K562 (cell line): ENCODE data around the gene HERC5. TPM values are rescaled to one million over a fixed set of nuclear protein-coding genes. Genes with fewer than 3 reads are reported as not detected.

ENCODE experiments used
- ARHGAP35 ChIP-seq: fragments of 450-650 bp; IDR thresholded peaks from 2 replicates; pipeline ENCODE4 v1.6.1; 2018; ENCODE audit not compliant: partially characterized antibody
- BRCA1 ChIP-seq, 2 experiments: fragments of 450-650 bp in 1 of 2; sonication (generic) in 1 of 2; formaldehyde crosslinking in 1 of 2; IDR thresholded peaks; 2 replicates each; pipeline versions ENCODE4 v1.5.0 to v1.6.1; 2017 to 2020; ENCODE audit warnings: mild to moderate bottlenecking in 1 of 2, missing genetic modification reagents in 1 of 2
- CBX5 ChIP-seq: IDR thresholded peaks from 2 replicates; pipeline ENCODE4 v1.6.1; 2014; ENCODE audit warnings: low read depth, borderline replicate concordance
- CTBP1 ChIP-seq: fragments of 450-650 bp; IDR thresholded peaks from 2 replicates; pipeline ENCODE4 v1.6.1; 2016; ENCODE audit warnings: borderline replicate concordance
- FOSL1 ChIP-seq: fragments of 200-800 bp; sonication (Bioruptor generic); conservative IDR thresholded peaks from 2 replicates; pipeline ENCODE4 v1.6.1; 2016; ENCODE audit warnings: missing genetic modification characterization, missing compliant biosample characterization
- GTF2E2 ChIP-seq: fragments of 200-800 bp; sonication (Bioruptor generic); IDR thresholded peaks from 2 replicates; pipeline ENCODE4 v1.6.1; 2016; ENCODE audit warnings: missing genetic modification characterization, missing compliant biosample characterization
- HDAC3 ChIP-seq: fragments of 450-650 bp; IDR thresholded peaks from 2 replicates; pipeline ENCODE4 v1.6.1; 2018; ENCODE audit warnings: borderline replicate concordance, mild to moderate bottlenecking, moderate library complexity; ENCODE audit not compliant: partially characterized antibody
- HDAC8 ChIP-seq: fragments of 450-650 bp; IDR thresholded peaks from 2 replicates; pipeline ENCODE4 v1.6.1; 2016; ENCODE audit warnings: mild to moderate bottlenecking, missing genetic modification characterization, moderate library complexity, missing compliant biosample characterization
- KLF1 ChIP-seq: fragments of 450-650 bp; IDR thresholded peaks from 2 replicates; pipeline ENCODE4 v1.6.1; 2016; ENCODE audit warnings: missing genetic modification characterization, missing compliant biosample characterization
- LEF1 ChIP-seq: fragments of 450-650 bp; IDR thresholded peaks from 2 replicates; pipeline ENCODE4 v1.6.1; 2016; ENCODE audit warnings: mild to moderate bottlenecking
- NR4A1 ChIP-seq, 2 experiments: fragments of 250-450 bp in 1 of 2; fragments of 450-650 bp in 1 of 2; sonication (Bioruptor Pico) in 1 of 2; IDR thresholded peaks; 2 replicates each; pipeline versions ENCODE4 v1.4.0 to v1.6.1; 2016 to 2020; ENCODE audit warnings: mild to moderate bottlenecking in 2 of 2, missing compliant biosample characterization in 1 of 2, missing genetic modification characterization in 1 of 2, moderate library complexity in 1 of 2
- PHF8 ChIP-seq: fragments of 200-600 bp; sonication (generic); IDR thresholded peaks from 2 replicates; pipeline ENCODE4 v1.6.1; 2012; ENCODE audit warnings: mixed run types, mild to moderate bottlenecking, inconsistent platforms, low read length, moderate library complexity, borderline replicate concordance
- RHOXF2B ChIP-seq: fragments of 250-450 bp; sonication (Bioruptor Pico); conservative IDR thresholded peaks from 2 replicates; pipeline ENCODE4 v1.5.1; 2021
- TAF15 ChIP-seq: fragments of 200-400 bp; formaldehyde crosslinking; IDR thresholded peaks from 2 replicates; pipeline ENCODE4 v1.6.1; 2017; ENCODE audit warnings: mild to moderate bottlenecking, low read depth, low read length, moderate library complexity
- TAF7 ChIP-seq: fragments of 450-650 bp; IDR thresholded peaks from 2 replicates; pipeline ENCODE4 v1.6.1; 2016; ENCODE audit warnings: missing genetic modification characterization, missing compliant biosample characterization
- TEAD1 ChIP-seq, 2 experiments: fragments of 450-650 bp in 1 of 2; sonication (generic) in 1 of 2; formaldehyde crosslinking; IDR thresholded peaks; 2 replicates each; pipeline versions ENCODE4 v1.4.0 to v1.8.0; 2020 to 2022; ENCODE audit warnings: mild to moderate bottlenecking in 2 of 2, missing genetic modification reagents in 1 of 2
- THRAP3 ChIP-seq: fragments of 450-650 bp; IDR thresholded peaks from 2 replicates; pipeline ENCODE4 v1.6.1; 2016; ENCODE audit warnings: mild to moderate bottlenecking, inconsistent platforms, borderline replicate concordance
- YBX1 ChIP-seq: fragments of 450-650 bp; IDR thresholded peaks from 2 replicates; pipeline ENCODE4 v1.7.1; 2016; ENCODE audit warnings: mild to moderate bottlenecking
- ZFP1 ChIP-seq: fragments of 450-650 bp; formaldehyde crosslinking; IDR thresholded peaks from 2 replicates; pipeline ENCODE4 v1.4.0; 2020; ENCODE audit warnings: mild to moderate bottlenecking, mixed read lengths
- ZNF133 ChIP-seq: fragments of 250-450 bp; sonication (Bioruptor Pico); IDR thresholded peaks from 2 replicates; pipeline ENCODE4 v1.4.0; 2020; ENCODE audit warnings: mild to moderate bottlenecking
- ZNF184 ChIP-seq: sonication (generic); formaldehyde crosslinking; IDR thresholded peaks from 2 replicates; pipeline ENCODE4 v1.5.0; 2020; ENCODE audit warnings: missing genetic modification reagents
- ZNF232 ChIP-seq: sonication (generic); formaldehyde crosslinking; IDR thresholded peaks from 2 replicates; pipeline ENCODE4 v1.8.0; 2022; ENCODE audit warnings: mild to moderate bottlenecking, missing genetic modification reagents
- ZSCAN29 ChIP-seq: fragments of 450-650 bp; IDR thresholded peaks from 2 replicates; pipeline ENCODE4 v1.6.1; 2017
- polyA plus RNA-seq, 8 experiments: library from polyadenylated mRNA; depleted of rRNA in 4 of 8; stranded (reverse) in 5 of 8; unstranded in 3 of 8; fragments of >200 nt; fragmentation: Nextera tagmentation in 2 of 8; fragmentation: Illumina TruSeq in 1 of 8; extraction: Ambion mirVana in 2 of 8; extraction: Trizol in 1 of 8; gene quantifications; 2 replicates each; pipeline versions ENCODE4 v1.2.1 to v1.2.3, GENCODE V29; 2011 to 2014; ENCODE audit warnings: inconsistent platforms in 1 of 8, missing spikeins in 1 of 8
- total RNA-seq, 7 experiments: library from RNA; depleted of rRNA in 6 of 7; stranded (reverse); fragments of >200 nt in 6 of 7; fragmentation: Illumina TruSeq in 2 of 7; extraction: Trizol in 2 of 7; gene quantifications; 2 replicates each; pipeline versions ENCODE4 v1.2.1 to v1.2.3, GENCODE V29; 2011 to 2021; ENCODE audit warnings: low replicate concordance in 1 of 7
- TF ChIP-seq, protein P1 (sequence below): fragments of 250-450 bp; sonication (Bioruptor Pico); IDR thresholded peaks from 2 replicates; pipeline ENCODE4 v1.5.0; 2020; ENCODE audit warnings: mild to moderate bottlenecking
- TF ChIP-seq, protein P2 (sequence below): sonication (generic); formaldehyde crosslinking; IDR thresholded peaks from 2 replicates; pipeline ENCODE4 v1.8.0; 2022; ENCODE audit warnings: mild to moderate bottlenecking, missing genetic modification reagents
- TF ChIP-seq, protein P3 (sequence below): fragments of 250-450 bp; sonication (Bioruptor Pico); IDR thresholded peaks from 2 replicates; pipeline ENCODE4 v1.8.0; 2021; ENCODE audit warnings: moderate library complexity, mild to moderate bottlenecking, inconsistent platforms

The HERC5 gene
- total and polyA plus RNA-seq, 9 of the 15 experiments (the other 6 are each of a cell fraction or from before 2014, with no cell fraction given): 0.18 TPM; not detected in 8

DNA sequence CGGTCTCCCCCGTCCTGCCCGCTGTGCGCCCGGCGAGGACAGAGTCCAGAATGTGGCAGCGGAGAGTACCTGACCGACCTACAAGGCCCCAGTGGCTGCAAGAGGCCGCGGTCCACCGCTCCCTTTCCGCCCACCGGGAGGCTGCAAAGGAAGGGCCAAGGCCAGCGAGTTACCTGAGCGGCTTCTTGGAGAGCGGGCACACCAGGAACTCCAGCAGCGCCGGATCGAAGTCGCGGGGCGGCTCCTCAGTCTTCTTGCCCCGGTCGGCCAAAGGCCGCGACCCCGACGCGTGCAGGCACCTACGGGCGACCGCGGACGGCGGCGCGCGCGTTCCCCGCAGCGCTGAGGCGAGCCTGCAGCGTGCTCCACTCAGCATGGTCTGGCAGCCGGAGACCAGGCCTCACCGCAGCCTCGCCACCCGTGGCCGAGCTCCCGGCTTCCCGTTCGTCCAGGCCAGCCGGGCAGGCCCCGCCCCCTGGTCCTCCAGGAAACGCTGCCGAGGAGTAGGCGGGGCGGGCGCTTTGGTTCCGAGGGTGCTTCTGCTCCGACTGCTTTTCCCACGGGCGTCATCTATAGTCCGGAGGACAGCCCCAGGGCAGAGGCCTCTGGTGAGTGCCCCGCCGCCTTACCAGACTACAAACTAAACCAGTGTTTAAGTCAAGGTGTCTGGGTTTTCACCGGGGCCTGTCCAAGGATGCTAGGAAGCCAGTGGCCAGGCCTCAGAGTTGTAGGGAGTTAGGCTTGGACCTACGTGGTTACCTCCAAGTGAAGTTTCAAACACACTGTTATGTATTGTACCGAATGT is 66.6 kb downstream of the HERC5 start, which contains the start of gene PYURF (continued):
- TF ChIP-seq ZNF232 (CRISPR knock-in tag) (no peak; the same call in 1 of the 2 replicates), FOSL1 (tag) (0 out of 2 replicates have a peak, but pooled peaks have one; percentile 37), PHF8 (peak; percentile 92; the same call in 1 of the 2 replicates), ARHGAP35 (no peak), ZNF133 (CRISPR knock-in tag) (no peak), TEAD1 (CRISPR knock-in tag; IDR thresholded peaks at IDR 0.05) (peak in 1 of 2 experiments; percentile 36; a peak in 1 of 4 replicates), NR4A1 (CRISPR knock-in tag; IDR thresholded peaks at IDR 0.05) (no peak), NR4A1 (tag; IDR thresholded peaks at IDR 0.05) (no peak), THRAP3 (no peak), TAF7 (peak; percentile 77; the same call in 1 of the 2 replicates), TAF15 (no peak), YBX1 (no peak), RHOXF2B (CRISPR knock-in tag) (no peak), BRCA1 (IDR thresholded peaks at IDR 0.05) (no peak), BRCA1 (CRISPR knock-in tag; IDR thresholded peaks at IDR 0.05) (no peak), HDAC3 (no peak), ZSCAN29 (peak; percentile 18; the same call in 1 of the 2 replicates), ZNF184 (CRISPR knock-in tag) (no peak), LEF1 (no peak), CTBP1 (peak; percentile 84), GTF2E2 (tag) (peak; percentile 90), CBX5 (0 out of 2 replicates have a peak, but pooled peaks have one; percentile 36), ZFP1 (CRISPR knock-in tag) (no peak), HDAC8 (tag) (no peak), KLF1 (tag) (no peak)
- TF ChIP-seq, protein P1, sequence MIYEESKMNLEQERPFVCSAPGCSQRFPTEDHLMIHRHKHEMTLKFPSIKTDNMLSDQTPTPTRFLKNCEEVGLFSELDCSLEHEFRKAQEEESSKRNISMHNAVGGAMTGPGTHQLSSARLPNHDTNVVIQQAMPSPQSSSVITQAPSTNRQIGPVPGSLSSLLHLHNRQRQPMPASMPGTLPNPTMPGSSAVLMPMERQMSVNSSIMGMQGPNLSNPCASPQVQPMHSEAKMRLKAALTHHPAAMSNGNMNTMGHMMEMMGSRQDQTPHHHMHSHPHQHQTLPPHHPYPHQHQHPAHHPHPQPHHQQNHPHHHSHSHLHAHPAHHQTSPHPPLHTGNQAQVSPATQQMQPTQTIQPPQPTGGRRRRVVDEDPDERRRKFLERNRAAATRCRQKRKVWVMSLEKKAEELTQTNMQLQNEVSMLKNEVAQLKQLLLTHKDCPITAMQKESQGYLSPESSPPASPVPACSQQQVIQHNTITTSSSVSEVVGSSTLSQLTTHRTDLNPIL: no peak
- TF ChIP-seq, protein P2, sequence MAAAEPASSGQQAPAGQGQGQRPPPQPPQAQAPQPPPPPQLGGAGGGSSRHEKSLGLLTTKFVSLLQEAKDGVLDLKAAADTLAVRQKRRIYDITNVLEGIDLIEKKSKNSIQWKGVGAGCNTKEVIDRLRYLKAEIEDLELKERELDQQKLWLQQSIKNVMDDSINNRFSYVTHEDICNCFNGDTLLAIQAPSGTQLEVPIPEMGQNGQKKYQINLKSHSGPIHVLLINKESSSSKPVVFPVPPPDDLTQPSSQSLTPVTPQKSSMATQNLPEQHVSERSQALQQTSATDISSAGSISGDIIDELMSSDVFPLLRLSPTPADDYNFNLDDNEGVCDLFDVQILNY (CRISPR knock-in tag): 0 out of 2 replicates have a peak, but pooled peaks have one; percentile 51
- TF ChIP-seq, protein P3, sequence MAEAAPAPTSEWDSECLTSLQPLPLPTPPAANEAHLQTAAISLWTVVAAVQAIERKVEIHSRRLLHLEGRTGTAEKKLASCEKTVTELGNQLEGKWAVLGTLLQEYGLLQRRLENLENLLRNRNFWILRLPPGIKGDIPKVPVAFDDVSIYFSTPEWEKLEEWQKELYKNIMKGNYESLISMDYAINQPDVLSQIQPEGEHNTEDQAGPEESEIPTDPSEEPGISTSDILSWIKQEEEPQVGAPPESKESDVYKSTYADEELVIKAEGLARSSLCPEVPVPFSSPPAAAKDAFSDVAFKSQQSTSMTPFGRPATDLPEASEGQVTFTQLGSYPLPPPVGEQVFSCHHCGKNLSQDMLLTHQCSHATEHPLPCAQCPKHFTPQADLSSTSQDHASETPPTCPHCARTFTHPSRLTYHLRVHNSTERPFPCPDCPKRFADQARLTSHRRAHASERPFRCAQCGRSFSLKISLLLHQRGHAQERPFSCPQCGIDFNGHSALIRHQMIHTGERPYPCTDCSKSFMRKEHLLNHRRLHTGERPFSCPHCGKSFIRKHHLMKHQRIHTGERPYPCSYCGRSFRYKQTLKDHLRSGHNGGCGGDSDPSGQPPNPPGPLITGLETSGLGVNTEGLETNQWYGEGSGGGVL (CRISPR knock-in tag): no peak
